Middle frontal gyrus (tissue), 1 donor: ENCODE data around the gene TMEM131L.
"Not testable (repeated sequence)": the region's sequence is repeated elsewhere in the genome, so short reads cannot be mapped to it uniquely, and the experiment has no call there.

Experiments
- DNase-seq: peaks from one replicate; pipeline ENCODE4 v3.0.0-alpha.2; 2015; ENCODE audit warnings: low spot score; ENCODE audit errors: extremely low spot score

Gene TMEM131L

DNA sequence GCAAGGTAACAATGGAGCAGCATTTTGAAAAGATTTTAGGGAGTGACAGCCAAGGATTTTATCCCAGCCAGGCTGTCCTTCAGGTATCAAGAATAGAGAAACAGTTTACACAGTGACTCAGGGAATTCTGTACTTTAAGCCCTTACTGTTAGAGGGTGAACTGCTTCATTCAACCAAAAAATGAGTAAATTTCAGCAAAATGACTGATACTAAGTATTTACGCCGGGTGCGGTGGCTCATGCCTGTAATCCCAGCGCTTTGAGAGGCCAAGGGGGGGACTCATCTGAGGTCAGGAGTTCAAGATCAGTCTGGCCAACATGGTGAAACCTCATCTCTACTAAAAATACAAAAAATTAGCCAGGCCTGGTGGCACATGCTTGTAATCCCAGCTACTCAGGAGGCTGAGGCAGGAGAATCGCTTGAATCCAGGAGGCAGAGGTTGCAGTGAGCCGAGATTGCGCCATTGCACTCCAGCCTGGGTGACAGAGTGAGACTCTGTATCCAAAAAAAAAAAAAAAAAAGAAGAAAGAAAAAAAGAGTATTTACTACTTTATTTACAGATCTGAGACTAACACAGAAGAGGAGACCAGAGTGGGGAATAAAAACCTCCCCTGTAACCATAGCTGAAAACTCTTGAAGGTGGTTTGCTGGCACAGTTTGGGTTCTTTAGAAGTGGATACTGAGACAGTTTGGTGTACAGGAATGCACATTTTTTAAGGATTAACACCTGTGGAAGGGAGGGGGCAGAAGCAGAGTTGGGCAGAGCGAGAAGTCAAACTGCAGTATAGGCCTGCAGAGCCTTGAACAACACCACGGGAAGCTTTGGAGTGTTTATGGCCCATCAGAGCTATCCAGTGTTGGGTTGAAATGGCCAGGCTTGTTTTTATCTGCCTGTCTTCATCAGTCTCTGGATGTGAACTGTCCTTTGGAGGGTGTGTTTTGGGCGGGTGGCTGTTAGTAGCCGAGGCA, 40.5 kb downstream of the TMEM131L start:
- DNase-seq: no peak

DNA sequence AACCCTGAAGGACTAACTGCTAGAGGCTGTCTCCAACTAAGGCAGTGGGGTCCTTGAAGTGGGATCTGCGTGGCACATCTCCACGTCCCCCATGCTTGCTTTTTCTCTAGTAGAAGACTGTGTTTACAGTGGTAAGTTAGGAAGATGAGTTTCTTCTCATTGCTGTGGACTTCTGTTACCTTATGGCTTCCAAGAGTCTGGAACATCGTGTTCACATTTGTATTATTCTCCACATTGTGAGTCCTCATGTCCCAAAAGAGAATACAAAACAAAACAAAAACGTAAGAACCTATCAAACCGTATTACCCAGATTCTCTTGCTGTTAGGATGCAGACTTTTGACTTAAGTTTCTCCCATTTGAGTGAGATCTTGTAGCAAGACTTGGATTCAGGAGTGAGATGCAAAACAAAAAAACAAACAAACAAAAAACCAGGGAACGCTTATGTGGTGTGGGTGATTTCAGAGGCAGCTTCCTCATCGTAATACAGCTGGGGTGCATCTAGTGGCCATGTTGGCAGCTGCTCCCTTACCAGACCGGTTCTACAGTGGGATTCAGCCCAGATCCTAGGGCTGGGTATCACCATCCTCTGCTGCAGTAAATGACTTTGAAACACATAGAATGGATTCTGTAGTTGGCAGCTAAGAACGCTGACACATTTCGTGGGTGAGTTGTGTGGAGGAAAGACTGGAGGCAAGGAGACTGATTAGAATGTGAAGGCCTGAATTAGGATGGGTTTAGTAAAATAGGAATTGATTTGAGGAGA, 41.3 kb downstream of the TMEM131L start:
- no peak for DNase-seq

GRCh38 chr4:153509212-153509611, 43.1 kb downstream of the TMEM131L start:
- DNase-seq: not testable (repeated sequence)

DNA sequence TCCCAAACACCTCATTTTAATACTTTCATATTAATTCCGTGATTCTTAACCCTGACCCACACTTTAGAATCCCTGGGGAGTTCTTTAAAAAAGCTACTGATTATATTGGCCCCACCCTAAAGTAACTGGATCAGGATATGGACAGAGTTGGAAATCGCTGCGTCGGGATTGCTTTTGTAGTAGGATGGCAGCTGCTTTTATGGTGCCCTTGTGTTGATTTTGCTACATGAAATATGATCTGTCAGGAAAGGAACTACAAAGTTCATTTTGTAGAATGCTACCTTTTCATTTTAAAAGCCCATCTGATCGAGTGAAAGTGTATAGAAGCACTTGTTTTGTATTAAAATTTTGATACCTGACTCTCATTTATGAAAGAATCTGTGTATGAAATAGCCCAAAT, 43.6 kb downstream of the TMEM131L start:
- no peak for DNase-seq

- DNase-seq: no peak
These were observed 44.3 kb downstream of the TMEM131L start for GRCh38 chr4:153510252-153511001.

- no peak for DNase-seq
These were observed 44.9 kb downstream of the TMEM131L start for GRCh38 chr4:153511104-153511503.

DNA sequence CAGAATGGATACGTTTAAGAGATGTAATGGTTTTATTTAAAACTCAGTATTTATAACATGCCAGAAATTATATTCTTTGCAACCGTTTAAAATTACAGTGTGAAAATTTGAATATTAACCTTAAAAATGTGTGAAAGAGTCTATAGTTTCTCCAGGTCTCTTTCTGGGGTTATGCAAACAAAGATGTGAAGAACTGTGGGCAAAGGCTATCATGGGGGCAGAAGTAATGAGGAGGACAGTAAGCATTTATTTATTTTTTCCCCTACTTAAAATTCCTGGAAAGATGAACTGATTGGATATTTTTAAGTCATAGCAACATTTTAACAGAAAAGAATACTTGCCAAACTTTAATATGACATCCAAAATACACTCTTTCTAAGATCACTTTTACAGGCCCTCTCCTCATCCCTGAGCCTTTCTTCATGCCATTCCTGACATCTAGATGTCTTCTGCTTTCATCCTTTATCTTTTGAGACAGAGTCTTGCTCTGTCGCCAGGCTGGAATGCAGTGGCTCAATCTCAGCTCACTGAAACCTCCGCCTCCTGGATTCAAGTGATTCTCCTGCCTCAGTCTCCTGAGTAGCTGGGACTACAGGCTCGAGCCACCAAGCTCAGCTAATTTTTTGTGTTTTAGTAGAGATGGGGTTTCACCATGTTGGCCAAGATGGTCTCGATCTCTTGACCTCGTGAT, 46.1 kb downstream of the TMEM131L start:
- no peak for DNase-seq

DNA sequence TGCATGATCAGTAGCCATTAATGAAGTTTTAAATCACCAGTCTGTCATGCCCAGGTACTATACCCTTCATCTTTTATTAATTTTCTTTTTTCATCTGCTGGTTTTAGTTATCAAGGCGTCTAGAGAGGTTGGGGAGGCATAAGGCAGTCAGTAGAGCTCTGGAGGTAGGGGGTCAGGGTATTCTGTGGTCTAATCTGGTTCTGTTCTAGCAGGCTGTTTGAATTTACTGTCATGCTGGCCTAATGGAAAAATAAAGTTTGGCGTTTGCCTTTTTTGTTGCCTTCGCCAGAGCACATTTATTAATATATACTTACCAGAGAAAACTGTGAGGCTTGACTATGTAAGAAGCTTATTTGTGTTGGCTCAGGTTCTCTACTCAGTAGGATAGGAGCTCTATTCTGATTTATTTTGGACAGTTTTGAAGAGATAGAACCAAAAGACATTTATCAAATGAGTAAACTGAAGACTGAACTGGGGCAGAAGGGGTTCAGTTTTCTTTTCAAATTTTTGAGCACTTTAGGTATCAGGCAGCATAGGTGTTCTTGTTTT, 46.9 kb downstream of the TMEM131L start:
- no peak for DNase-seq

DNA sequence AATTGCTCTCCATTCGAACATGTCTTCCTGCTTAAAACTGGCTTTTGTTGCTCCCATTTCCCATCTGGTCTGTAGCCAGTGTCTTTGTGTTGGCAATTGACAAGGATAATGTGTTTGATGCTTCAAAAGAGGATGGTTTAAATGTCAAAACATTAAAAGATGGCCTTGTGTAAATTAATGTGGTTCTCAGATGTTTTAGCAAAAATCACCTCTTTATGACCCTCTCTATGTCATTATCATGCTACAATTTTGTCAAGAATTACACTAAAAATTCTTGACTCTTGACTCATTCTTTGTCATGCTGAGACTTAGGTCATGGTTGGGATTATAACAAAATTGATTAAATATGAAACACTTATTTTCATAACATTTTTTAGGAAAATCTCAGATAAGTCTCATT, 47.4 kb downstream of the TMEM131L start:
- DNase-seq: no peak

DNA sequence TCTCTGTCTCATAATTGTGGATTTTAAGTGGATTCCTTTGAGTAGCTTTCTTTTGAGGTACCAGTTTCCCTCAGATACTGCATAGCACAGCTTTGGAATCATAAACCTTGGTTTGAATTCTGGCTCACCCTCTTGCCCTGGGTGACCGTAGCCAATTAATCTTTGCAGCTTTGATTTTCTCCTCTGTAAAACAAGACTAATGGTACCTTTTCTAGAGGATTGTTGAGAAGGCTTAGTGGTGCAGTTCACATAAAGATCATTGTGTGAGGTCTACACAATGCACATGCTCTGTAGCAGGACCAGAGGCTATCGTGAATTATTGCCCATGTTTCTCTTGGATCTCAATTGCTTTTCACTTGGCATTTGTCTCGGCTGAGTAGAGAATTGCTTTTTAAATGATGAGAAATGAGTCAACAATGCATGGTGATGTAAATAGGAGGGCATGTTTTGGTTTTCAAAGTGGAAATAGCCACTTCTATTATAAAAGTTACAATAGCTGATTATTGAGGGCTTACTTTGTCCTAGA, 47.9 kb downstream of the TMEM131L start:
- DNase-seq: no peak

GRCh38 chr4:153514688-153515426, 48.7 kb downstream of the TMEM131L start:
- DNase-seq: no peak

GRCh38 chr4:153517159-153517558, 51.0 kb downstream of the TMEM131L start:
- no peak for DNase-seq

- no peak for DNase-seq
These were observed 51.8 kb downstream of the TMEM131L start for GRCh38 chr4:153518001-153518400.

- no peak for DNase-seq
These were observed 52.7 kb downstream of the TMEM131L start for GRCh38 chr4:153518637-153519389.

DNA sequence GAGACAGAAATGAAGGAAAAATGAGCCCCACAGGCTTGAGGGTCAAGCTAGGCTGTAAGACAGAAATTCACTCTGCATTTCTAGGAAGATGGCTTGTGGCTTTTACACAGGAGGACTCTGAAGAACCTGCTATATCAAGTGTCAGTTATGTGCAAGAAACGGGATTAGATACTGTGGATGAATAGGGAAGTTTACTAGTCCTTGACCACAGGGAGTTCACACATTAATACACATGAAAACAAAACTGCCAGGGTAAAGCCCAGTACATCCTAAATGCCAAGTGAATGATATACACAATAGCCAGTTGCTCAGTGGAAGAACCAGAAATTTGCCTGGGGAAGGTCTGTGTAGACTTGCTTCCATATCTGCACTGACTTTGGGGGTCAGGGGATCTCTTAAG, 53.5 kb downstream of the TMEM131L start:
- DNase-seq: no peak

DNA sequence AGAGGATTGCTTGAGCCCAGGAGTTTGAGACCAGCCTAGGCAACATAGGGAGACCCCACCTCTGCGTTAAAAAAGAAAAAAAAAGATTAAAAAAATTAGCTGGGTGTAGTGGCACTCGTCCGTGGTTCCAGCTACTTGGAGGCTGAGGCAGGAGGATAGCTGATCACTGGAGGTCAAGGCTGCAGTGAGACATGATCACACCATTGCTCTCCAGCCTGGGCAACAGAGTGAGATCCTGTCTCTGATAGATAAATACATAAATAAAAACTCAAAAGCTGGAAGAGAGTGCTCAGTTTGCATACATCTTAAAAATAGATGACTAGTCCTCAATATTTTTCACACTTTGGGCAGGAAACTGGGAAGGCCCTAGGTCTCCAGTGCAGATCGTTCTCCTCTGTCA, 54.1 kb downstream of the TMEM131L start:
- no peak for DNase-seq

GRCh38 chr4:153520801-153521329, 54.7 kb downstream of the TMEM131L start:
- DNase-seq: no peak

DNA sequence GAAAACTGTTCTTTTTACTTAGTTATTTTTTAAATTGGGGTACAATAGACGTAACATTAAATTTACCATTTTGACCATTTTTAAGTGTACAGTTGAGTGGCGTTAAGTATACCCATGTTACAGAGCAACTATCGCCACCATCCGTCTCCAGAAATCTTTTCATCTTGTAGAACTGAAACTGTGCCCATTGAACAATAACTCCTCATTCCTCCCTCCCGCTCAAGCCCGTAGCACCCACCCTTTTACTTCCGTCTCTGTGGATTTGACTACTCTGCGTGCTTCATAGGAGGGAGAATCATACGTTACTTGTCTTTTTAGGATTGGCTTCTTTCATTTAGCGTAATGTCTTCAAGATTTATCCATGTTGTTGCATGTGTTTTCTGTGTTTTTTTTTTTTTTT, 55.3 kb downstream of the TMEM131L start:
- no peak for DNase-seq
